Naive thymus-derived CD4-positive, alpha-beta T cell (primary cell): ENCODE measurements around the gene FAM149B1. TPM values are rescaled to one million over a fixed set of nuclear protein-coding genes. Genes with fewer than 3 reads are reported as not detected.

Experiments used
- ATAC-seq: fragments of 150-1000 bp; cut with Tn5 transposase; 2 replicates; pipeline ENCODE4 v1.10.0; 2021; ENCODE audit warnings: mild to moderate bottlenecking, moderate library complexity
- CTCF ChIA-PET: fragments of 350-600 bp; sonication (Branson Sonifier 250); formaldehyde crosslinking; loops from one replicate; lab custom pipeline; 2021; ENCODE audit warnings: antibody characterized with exemption; lab: Charles Lee
- POLR2A ChIA-PET: fragments of 350-600 bp; sonication (Branson Sonifier 250); formaldehyde crosslinking; loops from one replicate; lab custom pipeline; 2021; ENCODE audit warnings: antibody characterized with exemption, inconsistent platforms; lab: Charles Lee
- DNase-seq, 9 donors: peaks; one replicate each; pipeline versions ENCODE4 v3.0.0 to v3.0.0-alpha.2; 2020 to 2022; ENCODE audit warnings: mixed read lengths in 1 of 9
- H3K27ac ChIP-seq: one replicate; pipeline ENCODE4 v1.7.0; 2013; ENCODE audit warnings: mild to moderate bottlenecking, low read depth, low read length, moderate library complexity
- H3K27me3 ChIP-seq, 2 donors: one replicate each; pipeline ENCODE4 v1.7.0; 2013; ENCODE audit warnings: low read length in 2 of 2, mild to moderate bottlenecking in 2 of 2, moderate library complexity in 2 of 2; ENCODE audit not compliant: control insufficient read depth in 2 of 2, insufficient read depth in 2 of 2
- H3K36me3 ChIP-seq, 3 experiments: 1 replicate in 2 of 3; 2 replicates in 1 of 3; pipeline ENCODE4 v1.7.0; 2013; ENCODE audit warnings: low read length in 3 of 3, mild to moderate bottlenecking in 3 of 3, moderate library complexity in 1 of 3; ENCODE audit not compliant: insufficient read depth in 3 of 3, control insufficient read depth in 2 of 3
- H3K4me1 ChIP-seq, 2 donors: one replicate each; pipeline ENCODE4 v1.7.0; 2013; ENCODE audit warnings: low read length in 2 of 2, mild to moderate bottlenecking in 2 of 2, moderate library complexity in 1 of 2; ENCODE audit not compliant: control insufficient read depth in 2 of 2, insufficient read depth in 2 of 2
- H3K4me3 ChIP-seq: 2 replicates; pipeline ENCODE4 v1.7.0; 2013; ENCODE audit warnings: mild to moderate bottlenecking, low read length
- H3K9me3 ChIP-seq, 3 experiments: 1 replicate in 2 of 3; 2 replicates in 1 of 3; pipeline ENCODE4 v1.7.0; 2013; ENCODE audit warnings: low read length in 3 of 3; ENCODE audit not compliant: control insufficient read depth in 2 of 3
- H3K27ac Mint-ChIP-seq, 9 donors: one replicate each; pipeline ENCODE4 v1.8.0; 2020 to 2022; ENCODE audit warnings: mixed read lengths in 9 of 9, mild to moderate bottlenecking in 8 of 9, moderate library complexity in 5 of 9, inconsistent platforms in 2 of 9
- H3K27me3 Mint-ChIP-seq, 5 donors: one replicate each; pipeline ENCODE4 v1.8.0; 2021 to 2022; ENCODE audit warnings: mixed read lengths in 5 of 5, mild to moderate bottlenecking in 1 of 5
- H3K36me3 Mint-ChIP-seq, 5 donors: one replicate each; pipeline ENCODE4 v1.8.0; 2020 to 2022; ENCODE audit warnings: mixed read lengths in 5 of 5, mild to moderate bottlenecking in 3 of 5, inconsistent platforms in 1 of 5
- H3K4me1 Mint-ChIP-seq, 7 donors: one replicate each; pipeline ENCODE4 v1.8.0; 2020 to 2022; ENCODE audit warnings: mixed read lengths in 7 of 7, mild to moderate bottlenecking in 3 of 7, inconsistent platforms in 1 of 7
- H3K4me3 Mint-ChIP-seq, 10 donors: one replicate each; pipeline ENCODE4 v1.8.0; 2020 to 2022; ENCODE audit warnings: mild to moderate bottlenecking in 10 of 10, mixed read lengths in 10 of 10, moderate library complexity in 6 of 10, inconsistent platforms in 2 of 10
- H3K9me3 Mint-ChIP-seq, 11 donors: one replicate each; pipeline ENCODE4 v1.8.0; 2020 to 2022; ENCODE audit warnings: mixed read lengths in 11 of 11, mild to moderate bottlenecking in 4 of 11, inconsistent platforms in 1 of 11, moderate library complexity in 1 of 11
- intact Hi-C, 2 donors: fragments of 100-400 bp; cut with micrococcal nuclease; formaldehyde crosslinking; loops; one replicate each; pipeline ENCODE4 v1.15.1; 2023
- polyA plus RNA-seq, 2 donors: library from polyadenylated mRNA; unstranded; fragments of 300-500 nt; fragmentation: Illumina TruSeq; gene quantifications; one replicate each; pipeline ENCODE4 v1.2.3, GENCODE V29; 2021
- total RNA-seq, 6 experiments: library from RNA in 5 of 6; stranded (reverse) in 5 of 6; gene quantifications; 1 replicate in 5 of 6; 2 replicates in 1 of 6; pipeline ENCODE4 v1.2.3 and lab custom pipeline; 2021 to 2026

The FAM149B1 gene
- total and polyA plus RNA-seq, 7 experiments from 2014 or later, result 4.6 to 21.0 (median 15.8) TPM

- intact Hi-C loops, result no loop called here
- Mint-ChIP-seq H3K36me3 (peaks cover 0 to 6% (median 4%) of the 10 kb centered on the region in 5 donors), H3K27me3 (no peaks in the 10 kb centered on the region), H3K4me1 (peaks cover 0 to 3% (median 0%) of the 10 kb centered on the region in 7 donors), H3K27ac (peak overlapping the region in 2 of 9 donors; percentile 28 to 62), H3K4me3 (no peak overlapping the region), H3K9me3 (no peaks in the 10 kb centered on the region)
- ChIA-PET CTCF (no interaction called here), POLR2A (no interaction called here)
- DNase-seq (no peak), ATAC-seq (no peak)
- Histone ChIP-seq H3K27me3 (no peaks in the 10 kb centered on the region), H3K9me3 (no peaks in the 10 kb centered on the region), H3K27ac (no peak overlapping the region), H3K36me3 (peaks cover 0 to 7% (median 2%) of the 10 kb centered on the region in 3 experiments), H3K4me3 (no peak overlapping the region), H3K4me1 (no peaks in the 10 kb centered on the region)
Observed at GRCh38 chr10:73229567-73229966, 61.6 kb downstream of the FAM149B1 start.

GRCh38 chr10:73232887-73233286, 65.0 kb downstream of the FAM149B1 start:
- peak overlapping the region in 3 of 9 donors; percentile 38 to 77 (median 67) for H3K27ac Mint-ChIP-seq
- H3K4me1 Mint-ChIP-seq, result peaks cover 0 to 3% (median 0%) of the 10 kb centered on the region in 7 donors
- ChIA-PET POLR2A (interaction anchor here (1.1 kb wide), 1 partner anchor 20 kb away, joined by 6 read pairs; the partner anchor contains the start of gene MRPS16), CTCF (no interaction called here)
- ATAC-seq, result no peak
- no peak for DNase-seq
- Histone ChIP-seq H3K9me3 (no peaks in the 10 kb centered on the region), H3K27ac (no peak overlapping the region), H3K36me3 (peaks cover 0 to 31% (median 7%) of the 10 kb centered on the region in 3 experiments), H3K4me1 (no peaks in the 10 kb centered on the region), H3K4me3 (no peak overlapping the region), H3K27me3 (no peaks in the 10 kb centered on the region)
- intact Hi-C loops, result no loop called here
- H3K4me3 Mint-ChIP-seq, result no peak overlapping the region
- H3K36me3 Mint-ChIP-seq, result peaks cover 0 to 6% (median 4%) of the 10 kb centered on the region in 5 donors
- H3K27me3 Mint-ChIP-seq, result no peaks in the 10 kb centered on the region
- H3K9me3 Mint-ChIP-seq, result no peaks in the 10 kb centered on the region

GRCh38 chr10:73233883-73234282, 66.0 kb downstream of the FAM149B1 start:
- H3K4me3 ChIP-seq, result no peak overlapping the region
- H3K27ac Mint-ChIP-seq, result peak overlapping the region in 2 of 9 donors; percentile 4 to 25
- DNase-seq (no peak), ATAC-seq (no peak)
- no peaks in the 10 kb centered on the region for H3K4me1 ChIP-seq
- H3K36me3 Mint-ChIP-seq, result peaks cover 0 to 6% (median 4%) of the 10 kb centered on the region in 5 donors
- no peaks in the 10 kb centered on the region for H3K27me3 ChIP-seq
- ChIA-PET CTCF (no interaction called here), POLR2A (interaction anchor here (0.9 kb wide), 1 partner anchor 19 kb away, joined by 3 read pairs; the partner anchor contains the start of gene MRPS16)
- intact Hi-C loops, result no loop called here
- H3K27me3 Mint-ChIP-seq, result no peaks in the 10 kb centered on the region
- no peaks in the 10 kb centered on the region for H3K9me3 ChIP-seq
- peaks cover 0 to 32% (median 7%) of the 10 kb centered on the region in 3 experiments for H3K36me3 ChIP-seq
- H3K9me3 Mint-ChIP-seq, result no peaks in the 10 kb centered on the region
- no peak overlapping the region for H3K27ac ChIP-seq
- peaks cover 0 to 3% (median 0%) of the 10 kb centered on the region in 7 donors for H3K4me1 Mint-ChIP-seq
- H3K4me3 Mint-ChIP-seq, result no peak overlapping the region

DNA sequence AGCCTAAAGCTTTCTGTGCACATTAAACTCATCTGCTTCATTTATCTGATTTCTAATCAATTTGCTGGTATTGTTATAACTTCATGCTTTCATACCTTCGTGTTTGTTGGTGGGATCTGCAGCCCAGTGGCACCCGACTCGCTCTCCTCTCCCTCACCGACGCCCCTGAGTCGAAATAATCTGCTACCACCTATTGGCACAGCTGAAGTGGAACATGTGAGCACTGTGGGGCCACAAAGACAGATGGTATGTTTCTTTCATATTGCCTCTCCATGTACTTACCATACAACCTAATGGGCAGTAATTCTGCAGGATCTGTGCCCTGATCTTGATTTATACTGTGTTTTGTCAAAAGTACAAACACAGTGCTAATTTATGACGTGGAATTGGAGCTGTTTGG, 66.8 kb downstream of the FAM149B1 start:
- CTCF ChIA-PET, result interaction anchor here (0.6 kb wide), 1 partner anchor 78 kb away, joined by 5 read pairs; no protein-coding TSS in a partner anchor
- Histone ChIP-seq H3K36me3 (peaks cover 4 to 36% (median 7%) of the 10 kb centered on the region in 3 experiments), H3K27me3 (no peaks in the 10 kb centered on the region), H3K4me3 (no peak overlapping the region), H3K9me3 (no peaks in the 10 kb centered on the region), H3K27ac (no peak overlapping the region), H3K4me1 (no peaks in the 10 kb centered on the region)
- intact Hi-C loops, result no loop called here
- Mint-ChIP-seq H3K4me3 (no peak overlapping the region), H3K36me3 (peaks cover 0 to 6% (median 4%) of the 10 kb centered on the region in 5 donors), H3K9me3 (no peaks in the 10 kb centered on the region), H3K27me3 (no peaks in the 10 kb centered on the region), H3K27ac (peak overlapping the region in 1 of 9 donors; percentile 17), H3K4me1 (peaks cover 0 to 3% (median 0%) of the 10 kb centered on the region in 7 donors)
- DNase-seq (no peak), ATAC-seq (no peak)
- POLR2A ChIA-PET, result interaction anchor here (0.9 kb wide), 1 partner anchor 18 kb away, joined by 3 read pairs; the partner anchor contains the start of gene MRPS16

DNA sequence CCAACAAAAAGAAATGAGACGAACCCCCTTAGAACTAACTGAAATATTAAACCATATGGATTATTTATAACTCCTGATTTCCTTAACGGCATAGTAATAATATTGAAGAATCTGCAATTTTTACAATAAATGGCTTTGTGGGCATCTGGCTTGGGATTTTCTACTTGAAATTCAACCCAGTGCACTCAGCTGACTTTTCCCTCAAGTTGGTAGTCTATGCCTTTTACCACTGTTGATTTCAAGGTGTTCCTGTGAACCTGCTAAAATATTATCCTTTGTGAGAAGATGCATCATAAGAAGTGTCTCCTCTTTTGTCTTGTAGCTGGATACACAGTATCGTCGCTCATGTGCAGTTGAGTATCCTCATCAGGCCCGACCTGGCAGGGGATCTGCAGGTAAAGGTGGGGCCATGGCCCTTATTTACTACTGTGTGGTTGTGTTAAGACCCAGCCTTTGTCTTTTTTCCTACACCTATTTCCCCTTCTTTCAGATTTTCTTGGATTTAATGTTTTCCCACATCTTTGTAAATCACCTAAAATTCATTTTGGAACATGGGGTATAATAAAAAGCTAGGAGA, 71.2 kb downstream of the FAM149B1 start:
- CTCF ChIA-PET, result interaction anchor here (0.6 kb wide), 2 partner anchors 11 to 131 kb away, joined by 4 to 5 read pairs; no protein-coding TSS in a partner anchor
- Histone ChIP-seq H3K36me3 (peaks cover 12 to 63% (median 13%) of the 10 kb centered on the region in 3 experiments), H3K27me3 (no peaks in the 10 kb centered on the region), H3K4me3 (no peak overlapping the region), H3K4me1 (no peaks in the 10 kb centered on the region), H3K9me3 (no peaks in the 10 kb centered on the region), H3K27ac (no peak overlapping the region)
- peaks cover 0 to 13% (median 4%) of the 10 kb centered on the region in 5 donors for H3K36me3 Mint-ChIP-seq
- intact Hi-C loops, result no loop called here
- no peak overlapping the region for H3K4me3 Mint-ChIP-seq
- no peak for ATAC-seq
- no peak for DNase-seq
- no peaks in the 10 kb centered on the region for H3K27me3 Mint-ChIP-seq
- peaks cover 0 to 20% (median 2%) of the 10 kb centered on the region in 7 donors for H3K4me1 Mint-ChIP-seq
- no peaks in the 10 kb centered on the region for H3K9me3 Mint-ChIP-seq
- H3K27ac Mint-ChIP-seq, result no peak overlapping the region
- POLR2A ChIA-PET, result no interaction called here

- H3K9me3 Mint-ChIP-seq, result no peaks in the 10 kb centered on the region
- H3K27me3 Mint-ChIP-seq, result no peaks in the 10 kb centered on the region
- DNase-seq (no peak), ATAC-seq (no peak)
- Histone ChIP-seq H3K4me1 (peaks cover 0 to 4% of the 10 kb centered on the region in 2 donors), H3K4me3 (no peak overlapping the region), H3K36me3 (peaks cover 10 to 61% (median 12%) of the 10 kb centered on the region in 3 experiments), H3K9me3 (no peaks in the 10 kb centered on the region), H3K27me3 (no peaks in the 10 kb centered on the region), H3K27ac (no peak overlapping the region)
- POLR2A ChIA-PET, result no interaction called here
- CTCF ChIA-PET, result interaction anchor here (0.6 kb wide), 1 partner anchor 33 kb away, joined by 3 read pairs; no protein-coding TSS in a partner anchor
- peaks cover 4 to 29% (median 10%) of the 10 kb centered on the region in 7 donors for H3K4me1 Mint-ChIP-seq
- no peak overlapping the region for H3K4me3 Mint-ChIP-seq
- H3K27ac Mint-ChIP-seq, result no peak overlapping the region
- intact Hi-C loops, result loop anchor here in 1 of 2 donors (10.0 kb wide), 1 partner anchor 935 kb away; no protein-coding TSS in a partner anchor
- peaks cover 4 to 18% (median 9%) of the 10 kb centered on the region in 5 donors for H3K36me3 Mint-ChIP-seq
Observed at GRCh38 chr10:73239908-73240307, 72.0 kb downstream of the FAM149B1 start.
